COLO829 (cell line): ENCODE results near the gene ANGEL2.
"Not testable (repeated sequence)": the region's sequence is repeated elsewhere in the genome, so short reads cannot be mapped to it uniquely, and the experiment has no call there.

Experiments
- DNase-seq: peaks from one replicate; pipeline ENCODE4 v3.0.0; 2012; ENCODE audit warnings: low spot score

The ANGEL2 gene

DNA sequence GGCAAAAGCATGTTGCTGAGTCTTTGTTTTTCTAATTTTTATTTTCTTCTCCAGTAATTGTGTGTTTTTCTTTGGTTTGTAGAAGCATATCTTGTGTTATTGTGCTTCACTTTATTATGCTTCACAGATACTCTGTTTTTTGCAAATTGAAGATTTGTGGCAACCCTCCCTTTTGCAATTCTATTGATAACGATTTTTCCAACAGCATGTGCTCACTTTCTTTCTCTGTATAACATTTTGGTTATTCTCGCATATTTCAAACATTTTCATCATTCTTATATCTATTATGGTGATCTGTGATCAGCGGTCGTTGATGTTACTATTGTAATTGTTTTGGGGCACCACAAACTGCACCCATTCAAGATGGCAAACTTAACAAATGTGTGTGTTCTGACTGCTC, 3.8 kb upstream of the ANGEL2 start:
- no peak for DNase-seq

DNA sequence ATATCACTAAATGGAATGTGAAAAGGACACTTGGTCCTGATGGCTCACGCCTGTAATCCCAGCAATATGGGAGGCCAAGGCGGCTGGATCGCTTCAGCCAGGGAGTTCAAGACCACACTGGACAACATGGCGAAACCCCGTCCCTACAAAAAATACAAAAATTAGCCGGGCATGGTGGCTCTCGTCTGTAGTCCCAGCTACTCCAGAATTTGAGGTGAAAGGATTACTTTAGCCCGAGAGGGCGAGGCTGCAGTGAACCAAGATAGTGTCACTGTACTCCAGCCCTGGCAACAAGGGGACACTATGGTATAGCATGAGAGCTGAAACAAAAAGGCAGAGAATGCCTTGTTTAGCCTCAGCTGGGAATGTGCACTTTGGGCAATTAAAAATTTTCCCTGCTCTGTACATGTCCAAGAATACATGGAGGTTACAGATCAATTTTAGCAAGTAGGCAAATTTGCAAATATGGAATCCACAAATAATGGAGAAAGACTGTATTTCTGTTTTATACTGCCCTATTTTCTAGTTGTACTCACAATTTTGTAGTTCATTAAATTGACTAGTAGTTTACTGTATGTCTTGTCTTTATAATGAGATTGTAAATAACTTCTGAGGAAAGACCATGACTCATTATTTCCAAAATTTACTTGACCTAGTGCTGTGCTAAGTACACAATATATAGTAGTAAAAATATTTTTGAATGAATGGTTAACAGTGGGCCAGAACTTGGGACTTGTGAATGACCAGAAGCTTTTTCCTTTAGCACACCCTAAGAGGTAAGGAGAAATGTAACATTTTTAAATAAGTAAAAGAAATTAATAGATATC, 2.0 kb upstream of the ANGEL2 start:
- no peak for DNase-seq

DNA sequence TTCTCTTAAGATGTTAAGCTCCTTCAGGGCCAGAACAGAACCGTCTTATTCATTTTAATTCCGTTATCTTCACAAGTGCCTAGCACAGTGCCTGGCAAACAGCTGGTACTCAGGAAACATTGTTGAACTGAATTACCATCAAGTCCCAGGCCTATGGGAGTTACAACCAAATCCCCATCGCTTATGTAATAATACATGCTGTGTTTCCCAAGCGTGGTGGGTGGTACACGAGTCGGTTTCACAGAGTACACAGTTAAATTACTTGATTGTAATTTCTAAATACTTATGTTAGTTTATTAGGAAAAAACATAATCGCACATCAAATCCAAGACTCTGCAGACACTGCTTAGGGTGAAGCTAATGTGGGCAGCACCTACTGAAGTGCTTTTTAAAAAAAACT, 1.0 kb downstream of the ANGEL2 start:
- peak; percentile 26 for DNase-seq

DNA sequence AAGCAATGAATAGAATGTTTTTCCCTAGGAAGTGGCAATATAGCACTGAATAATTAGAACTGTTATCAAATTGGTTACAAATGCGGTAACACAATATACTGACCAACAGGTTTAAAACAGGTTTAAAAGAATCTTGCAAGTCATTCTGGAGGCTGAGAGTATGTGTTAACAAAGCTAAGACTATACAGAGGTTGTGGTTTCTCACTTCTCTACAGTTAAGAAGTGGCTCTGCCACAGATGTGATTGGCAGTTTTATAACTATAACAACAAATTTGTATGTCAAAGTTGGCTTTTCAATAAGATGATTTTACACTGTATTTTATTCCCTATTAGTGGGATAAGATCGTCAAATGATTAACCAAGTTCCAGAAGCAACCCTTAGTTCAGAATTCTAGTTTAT, 7.1 kb downstream of the ANGEL2 start:
- no peak for DNase-seq

DNA sequence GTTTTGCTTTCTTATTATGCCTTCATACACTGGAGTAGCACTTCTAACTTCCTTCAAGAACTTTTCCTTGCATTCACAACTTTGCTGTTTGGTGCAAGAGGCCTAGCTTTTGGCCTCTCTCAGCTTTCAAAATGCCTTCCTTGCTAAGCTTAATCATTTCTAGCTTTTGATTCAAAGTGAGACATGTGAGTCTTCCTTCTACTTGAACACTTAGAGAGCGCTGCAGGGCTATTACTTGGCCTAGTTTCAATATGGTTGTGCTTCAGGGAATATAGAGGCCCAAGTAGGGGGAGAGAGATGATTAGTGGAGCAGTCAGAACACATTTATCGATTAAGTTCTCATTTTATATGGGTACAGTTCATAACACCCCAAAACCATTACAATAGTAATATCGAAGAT, 12.4 kb downstream of the ANGEL2 start:
- no peak for DNase-seq

DNA sequence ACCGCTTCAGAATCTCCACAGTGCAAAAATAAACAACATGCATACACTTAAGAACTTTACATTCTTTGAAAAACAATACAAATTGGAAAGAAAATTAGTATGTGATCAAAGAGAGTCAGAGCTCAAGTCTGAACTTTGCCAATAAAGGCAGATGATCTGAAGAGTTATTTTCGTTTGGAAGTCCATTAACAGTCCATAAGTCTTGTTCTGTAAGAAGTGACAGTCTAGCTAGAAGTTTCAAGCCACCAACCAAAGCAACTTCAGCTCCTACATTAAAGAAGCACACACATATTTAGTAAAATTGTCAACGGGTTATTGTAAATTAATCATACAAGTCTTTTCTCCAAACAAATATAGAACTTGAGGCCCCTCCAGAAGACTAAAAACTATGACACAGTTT, 20.7 kb downstream of the ANGEL2 start:
- no peak for DNase-seq

DNA sequence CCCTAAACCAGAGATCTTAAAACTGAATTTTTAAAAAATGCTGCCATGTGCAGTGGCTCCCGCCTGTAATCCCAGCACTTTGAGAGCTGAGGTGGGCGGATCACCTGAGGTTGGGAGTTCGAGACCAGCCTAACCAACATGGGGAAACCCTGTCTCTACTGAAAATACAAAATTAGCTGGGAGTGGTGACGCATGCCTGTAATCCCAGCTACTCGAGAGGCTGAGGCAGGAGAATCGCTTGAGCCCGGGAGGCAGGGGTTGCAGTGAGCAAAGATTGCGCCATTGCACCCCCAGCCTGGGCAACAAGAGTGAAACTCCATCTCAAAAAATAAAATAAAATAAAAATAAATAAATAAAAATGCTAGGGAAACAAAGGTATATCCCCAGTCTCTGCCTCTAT, 21.7 kb downstream of the ANGEL2 start:
- DNase-seq: not testable (repeated sequence)

DNA sequence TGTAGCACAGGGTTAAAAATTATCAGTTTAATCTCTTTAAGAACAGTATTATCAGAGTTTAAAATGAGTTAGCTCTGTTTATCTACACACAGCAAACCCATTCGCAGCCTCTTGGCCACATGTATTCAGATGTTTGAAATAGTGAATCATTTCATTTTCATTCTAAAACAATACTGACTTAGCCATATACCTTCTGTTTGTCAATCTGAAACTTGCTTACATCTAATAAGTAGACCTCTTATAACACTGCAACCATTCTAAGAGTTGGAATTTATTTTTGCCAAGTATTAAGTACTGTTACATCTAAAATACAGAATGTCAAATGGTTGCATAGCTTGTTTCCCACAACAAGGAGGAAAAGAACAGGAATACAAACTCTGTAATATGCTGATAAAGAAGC, 25.4 kb downstream of the ANGEL2 start:
- DNase-seq: no peak

DNA sequence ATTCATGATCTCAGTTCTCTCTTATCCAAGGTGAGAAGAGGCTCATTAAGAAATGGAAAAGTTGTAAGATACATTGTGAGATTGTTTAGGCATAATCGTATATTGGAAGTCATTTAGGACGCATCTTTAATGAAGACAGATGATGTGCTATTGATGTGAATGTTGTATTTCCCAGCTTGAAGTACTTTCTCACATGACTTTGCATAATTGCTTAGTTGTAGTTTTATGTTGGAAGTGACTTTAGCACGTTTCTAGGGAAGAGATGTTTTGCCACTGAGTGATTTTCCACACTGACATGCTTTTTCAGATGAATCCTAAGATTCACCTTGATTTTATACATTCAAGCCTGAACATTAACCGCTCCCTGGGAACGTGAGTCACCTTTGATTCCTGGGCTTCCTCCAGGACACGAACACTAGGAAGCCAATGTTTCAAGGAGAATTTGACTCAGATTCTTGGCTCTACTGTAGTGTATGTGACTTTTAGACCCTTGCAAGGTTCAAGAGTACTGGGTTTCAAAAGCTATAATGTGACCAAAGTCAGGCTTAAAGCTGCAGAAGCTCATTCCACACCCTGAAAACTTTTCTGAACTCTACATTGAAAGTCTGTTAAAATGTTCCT, 27.9 kb downstream of the ANGEL2 start:
- no peak for DNase-seq

DNA sequence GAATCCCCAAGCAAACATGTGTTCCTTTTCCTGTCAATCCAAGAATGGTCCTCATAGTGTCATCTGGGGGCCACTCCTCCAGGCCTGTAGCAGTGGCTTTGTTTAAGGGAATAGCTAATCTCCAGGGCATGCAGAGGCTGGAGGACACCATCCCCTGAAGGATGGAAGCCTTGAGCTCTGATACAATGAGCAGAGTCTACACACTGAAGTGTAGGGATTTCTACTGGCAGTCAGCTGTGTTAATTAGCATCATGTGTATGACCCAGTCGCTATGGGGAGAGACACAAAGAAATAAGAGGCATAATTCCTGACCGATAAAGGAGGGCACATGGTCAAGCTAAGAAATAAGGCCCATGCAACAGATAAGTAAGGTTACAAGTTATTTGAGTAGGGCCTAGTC, 29.1 kb downstream of the ANGEL2 start:
- no peak for DNase-seq

DNA sequence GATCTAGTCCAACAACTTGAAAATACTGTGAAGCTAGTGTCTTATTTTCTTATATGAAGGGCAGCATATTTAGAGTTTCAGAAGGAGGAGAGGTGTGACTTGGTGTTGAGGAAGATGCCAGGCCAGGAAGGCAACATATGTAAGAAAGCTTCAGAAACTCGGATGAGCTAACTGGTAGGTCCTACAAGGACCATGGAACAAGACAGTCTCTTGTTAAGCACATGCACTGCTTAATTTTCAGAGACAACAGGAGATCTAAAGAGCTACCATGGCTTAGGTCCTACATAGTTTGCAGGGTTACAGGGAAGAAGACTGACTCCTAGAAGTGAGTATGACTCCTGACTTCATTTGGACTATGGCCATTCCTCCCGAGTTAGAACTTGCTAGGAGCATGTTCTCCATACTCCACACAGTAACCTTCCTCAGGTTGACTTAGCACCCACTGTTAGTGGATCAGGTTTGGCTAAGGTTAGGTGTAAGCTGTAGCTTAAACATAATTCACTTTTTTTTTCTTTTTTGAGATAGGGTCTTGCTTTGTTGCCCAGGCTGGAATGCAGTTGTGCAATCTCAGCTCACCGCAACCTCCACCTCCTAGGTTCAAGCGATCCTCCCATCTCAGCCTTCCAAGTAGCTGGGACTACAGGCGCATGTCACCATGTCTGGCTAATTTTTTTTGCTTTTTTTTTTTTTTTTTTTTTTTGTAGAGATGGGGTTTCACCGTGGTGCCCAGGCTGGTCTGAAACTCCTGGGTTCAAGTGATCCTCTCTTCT, 31.0 kb downstream of the ANGEL2 start:
- DNase-seq: no peak

DNA sequence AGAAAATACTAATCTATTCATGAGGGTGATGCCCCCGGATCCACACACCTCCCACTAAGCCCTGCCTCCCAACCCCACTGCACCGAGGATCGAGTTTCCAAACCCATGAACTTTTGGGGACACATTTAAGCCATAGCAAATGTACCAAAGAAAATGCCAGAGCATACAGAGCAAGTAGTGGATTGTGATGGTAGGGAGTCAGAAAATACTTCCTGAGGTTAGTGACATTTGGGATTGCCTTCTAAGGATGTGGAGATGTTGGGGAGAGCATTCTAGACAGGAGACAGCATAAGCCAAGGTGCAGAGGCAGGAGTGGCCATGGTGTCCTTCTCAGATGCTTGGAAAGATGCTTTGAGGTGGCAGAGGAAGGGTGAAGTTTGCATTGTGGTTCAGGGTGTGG, 32.2 kb downstream of the ANGEL2 start:
- no peak for DNase-seq

DNA sequence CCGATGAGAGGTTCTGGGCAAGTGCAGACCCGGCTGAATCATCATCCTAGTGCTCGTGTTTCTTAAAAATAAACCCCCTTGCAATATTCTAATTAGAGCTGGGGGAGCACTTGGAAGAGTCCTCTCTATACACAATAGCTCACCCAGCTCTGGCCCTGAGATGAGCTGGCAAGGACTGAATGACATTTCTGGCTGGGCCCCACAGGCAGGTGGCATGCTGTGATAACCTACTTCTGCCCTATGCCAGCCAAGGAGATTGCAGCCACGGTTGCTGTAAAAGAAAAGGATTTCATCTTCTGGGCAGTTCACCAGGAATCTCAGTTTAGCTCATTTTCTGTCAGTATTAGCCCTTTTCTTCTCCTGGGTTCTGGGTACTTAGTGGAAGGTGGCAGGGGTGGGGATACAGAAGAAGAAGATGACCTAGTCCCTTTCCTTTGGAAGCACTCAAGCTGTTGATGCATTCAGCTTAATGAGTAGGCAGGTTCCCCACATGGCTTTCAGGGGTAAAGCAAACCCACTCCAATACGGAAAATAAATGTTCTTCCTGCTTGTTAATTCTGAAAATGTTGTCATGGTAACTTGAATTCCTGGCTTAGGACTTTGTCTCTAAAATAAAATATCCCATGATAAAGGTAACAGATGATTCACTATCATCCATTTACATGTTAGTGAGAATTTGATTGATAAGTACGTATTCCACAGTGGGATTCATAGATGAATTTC, 33.1 kb downstream of the ANGEL2 start:
- no peak for DNase-seq

DNA sequence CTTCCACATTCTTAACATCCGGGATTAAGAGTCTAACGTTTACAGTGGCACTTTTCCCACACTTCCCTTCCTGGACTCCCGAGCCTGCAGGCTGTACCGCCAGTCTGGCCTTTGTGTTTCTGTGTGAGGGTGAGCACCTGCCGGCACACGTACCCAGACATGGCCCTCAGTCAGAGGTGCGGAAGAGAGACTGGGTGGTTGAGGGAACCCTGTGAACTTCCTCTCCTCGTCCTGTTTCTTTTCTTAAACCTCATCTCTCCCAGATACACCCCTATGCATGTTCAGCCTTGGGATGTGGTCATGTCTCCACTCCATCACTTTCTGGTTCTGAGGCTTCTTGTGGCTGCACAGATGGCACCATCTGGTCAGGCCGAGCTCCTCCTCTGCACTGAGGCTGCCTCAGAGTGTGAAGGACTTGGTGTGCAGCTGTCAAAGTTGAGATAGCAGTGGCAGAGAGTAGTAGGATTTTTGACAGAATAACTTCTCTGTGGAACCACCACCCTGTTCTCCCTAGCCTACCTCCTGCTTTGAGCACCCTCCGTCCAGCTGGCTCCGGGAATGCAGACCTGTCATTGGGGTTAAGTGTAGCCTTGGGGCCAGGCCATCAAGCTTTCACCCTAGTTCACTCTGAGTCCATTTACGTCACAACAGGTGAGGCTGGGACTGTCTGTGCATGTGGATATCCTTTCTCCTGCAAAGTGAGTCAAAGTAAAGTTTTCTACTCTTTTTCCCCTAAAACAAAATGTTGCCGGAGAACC, 33.9 kb downstream of the ANGEL2 start:
- DNase-seq: no peak

DNA sequence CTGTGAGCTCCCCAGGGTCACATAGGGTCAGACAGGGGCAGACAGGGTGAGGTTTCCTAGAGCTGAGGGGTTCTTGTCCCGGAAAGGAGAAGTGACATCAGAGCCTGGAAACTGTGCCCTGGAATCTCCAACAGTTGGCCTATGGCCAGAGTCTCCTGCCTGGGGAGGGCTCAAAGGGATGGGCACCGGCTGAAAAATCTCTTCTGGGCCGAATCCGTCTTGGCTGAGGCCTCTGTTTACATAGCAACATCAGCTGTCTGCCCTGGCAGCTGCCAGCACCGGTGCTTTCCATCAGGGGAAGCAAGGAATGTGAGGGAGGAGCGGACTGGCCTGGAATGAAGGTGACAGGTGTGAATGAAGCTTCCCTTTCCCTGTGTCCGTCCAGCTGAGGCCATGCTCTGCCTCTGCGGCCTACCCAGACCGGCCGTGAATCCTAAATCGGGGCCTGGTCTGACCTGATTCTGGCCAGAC, 34.6 kb downstream of the ANGEL2 start:
- no peak for DNase-seq

DNA sequence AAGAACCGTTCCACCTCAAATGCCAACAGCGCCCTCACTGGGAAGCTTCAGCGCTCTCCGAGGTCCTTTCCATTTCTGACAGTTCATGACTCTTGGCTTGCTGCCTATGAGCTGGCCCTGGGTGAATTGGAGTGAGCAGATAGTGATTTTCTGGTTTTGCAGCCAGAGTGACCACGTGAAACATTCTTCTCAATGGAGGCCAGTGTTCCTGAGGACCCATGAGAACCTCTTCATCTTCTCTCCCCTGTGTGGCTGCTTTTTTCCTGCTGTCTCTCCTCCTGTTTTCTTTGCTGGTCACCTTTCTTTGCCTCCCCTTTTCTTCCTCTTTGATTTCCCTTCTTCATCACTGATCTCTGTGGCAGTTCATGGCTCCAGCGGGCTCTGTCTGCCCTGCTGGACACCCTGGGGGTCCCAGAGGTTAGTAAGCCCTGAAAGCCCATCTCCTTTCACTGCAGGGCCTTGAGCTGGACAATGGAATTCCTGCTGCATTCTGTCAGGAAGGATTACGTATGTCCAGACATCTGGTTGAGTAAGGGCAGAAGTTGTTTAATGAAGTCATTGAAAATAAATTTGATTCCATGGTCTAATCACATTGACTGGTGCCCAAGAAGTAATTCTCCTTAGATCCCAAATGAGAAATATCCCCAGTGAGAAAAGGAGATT, 35.4 kb downstream of the ANGEL2 start:
- no peak for DNase-seq

DNA sequence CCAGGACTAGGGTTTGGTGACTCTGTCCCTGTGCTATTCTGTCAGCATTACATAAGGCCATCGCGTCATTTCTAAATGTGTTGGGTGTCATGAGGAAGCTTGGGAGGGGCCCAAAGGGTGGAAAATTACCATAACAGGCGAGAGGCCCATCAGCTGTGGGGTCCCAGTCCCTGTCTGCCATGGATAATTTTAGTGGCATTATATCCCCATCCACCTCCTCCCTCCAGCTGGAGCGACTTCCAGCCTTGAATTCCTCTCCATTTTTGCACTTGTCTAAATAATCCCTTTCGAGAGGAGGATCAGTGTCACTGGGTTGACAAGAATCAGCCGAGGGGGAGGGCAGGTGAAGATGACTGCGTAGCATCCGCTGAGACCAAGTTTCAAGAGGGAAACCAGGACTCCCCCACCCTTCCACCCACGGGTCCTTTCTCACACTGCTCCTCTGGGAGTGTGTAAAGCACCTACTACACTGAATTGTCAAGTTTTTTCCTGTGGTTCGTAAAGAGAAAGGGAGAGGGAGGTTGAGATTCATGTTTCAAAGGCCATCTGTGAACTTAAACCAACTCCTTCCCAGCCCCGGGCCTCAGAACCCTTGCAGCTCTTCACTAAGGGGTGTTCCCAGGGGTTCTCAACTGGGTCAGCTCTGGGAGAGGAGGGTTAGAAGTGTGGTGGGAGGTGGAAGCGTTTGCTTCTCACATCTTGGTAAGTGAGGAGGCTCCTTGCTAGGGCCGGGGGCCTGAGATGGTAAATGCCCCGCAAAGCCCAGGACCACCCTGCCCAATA, 36.1 kb downstream of the ANGEL2 start:
- DNase-seq: no peak

DNA sequence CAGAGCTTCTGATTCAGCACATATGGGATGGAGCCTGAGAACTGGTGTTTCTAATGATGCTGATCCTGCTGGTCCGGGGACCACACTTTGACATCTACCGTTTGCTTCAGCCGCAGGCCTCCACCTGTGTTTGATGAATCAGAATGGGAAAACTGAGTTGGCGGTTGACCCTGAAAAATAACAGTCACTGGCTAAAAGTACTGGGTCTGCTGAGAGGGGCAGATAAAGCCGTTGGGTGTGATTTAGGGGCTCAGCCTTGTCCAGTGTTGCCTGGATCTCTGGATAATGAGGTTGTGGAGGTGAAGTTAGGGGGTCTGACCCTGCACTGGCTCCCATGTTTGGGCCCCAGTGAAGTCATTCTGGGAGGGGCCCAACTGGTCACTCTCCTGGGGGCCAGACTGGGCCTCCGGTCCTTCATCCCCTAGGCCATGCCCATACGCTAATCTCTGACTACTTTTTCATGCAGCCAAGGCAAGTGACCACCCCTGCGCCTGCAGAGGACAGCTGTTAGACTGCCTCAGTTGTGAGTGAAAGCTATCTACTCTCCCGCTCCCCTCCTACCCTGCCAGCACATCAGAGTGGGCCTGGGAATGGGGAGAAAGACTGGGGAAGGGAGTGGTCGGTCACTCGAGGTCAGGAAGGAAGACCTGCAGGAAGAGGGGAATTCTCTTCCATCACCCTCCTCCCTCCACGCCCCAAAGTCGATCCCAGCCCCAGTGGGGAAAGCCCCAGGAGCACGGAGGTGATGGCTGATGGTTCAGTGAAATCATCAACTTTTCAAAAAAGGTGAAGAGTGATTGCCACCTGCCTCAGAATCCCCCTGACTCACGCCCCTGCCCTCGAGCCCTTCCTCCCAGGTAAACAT, 37.7 kb downstream of the ANGEL2 start:
- DNase-seq: no peak

DNA sequence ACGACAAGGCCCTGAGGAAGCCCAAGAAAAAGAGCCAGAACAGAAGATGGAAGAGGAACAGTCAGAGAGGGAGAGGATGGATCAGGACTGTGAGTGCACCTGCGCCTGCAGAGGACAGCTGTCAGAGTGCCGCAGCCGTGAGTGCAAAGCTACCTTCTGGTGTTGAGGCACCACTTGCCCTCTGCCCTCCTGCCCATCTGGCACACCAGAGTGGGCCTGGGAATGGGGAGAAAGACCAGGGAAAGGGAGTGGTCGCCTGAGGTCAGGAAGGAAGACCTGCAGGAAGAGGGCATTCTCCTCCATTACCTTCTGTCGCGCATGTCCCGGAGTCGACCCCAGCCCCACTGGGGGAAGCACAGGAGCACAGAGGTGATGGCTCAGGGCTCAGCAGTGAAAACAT, 39.1 kb downstream of the ANGEL2 start:
- no peak for DNase-seq
